SIG-M5 treated with dmso at 0.1 percent for 504 hours (cell line): ENCODE data around the gene HLA-DQB2.
"Not testable (repeated sequence)": the region's sequence is repeated elsewhere in the genome, so short reads cannot be mapped to it uniquely, and the experiment has no call there.

ENCODE experiments used
- DNase-seq: peaks from one replicate; lab custom pipeline; 2025; ENCODE audit not compliant: unreplicated experiment; lab: John Stamatoyannopoulos, UW

Gene HLA-DQB2

GRCh38 chr6:32745649-32746048 is 17.7 kb downstream of the HLA-DQB2 start:
- not testable (repeated sequence) for DNase-seq

- DNase-seq = no peak
Observed at GRCh38 chr6:32744776-32745175, 18.6 kb downstream of the HLA-DQB2 start.

DNA sequence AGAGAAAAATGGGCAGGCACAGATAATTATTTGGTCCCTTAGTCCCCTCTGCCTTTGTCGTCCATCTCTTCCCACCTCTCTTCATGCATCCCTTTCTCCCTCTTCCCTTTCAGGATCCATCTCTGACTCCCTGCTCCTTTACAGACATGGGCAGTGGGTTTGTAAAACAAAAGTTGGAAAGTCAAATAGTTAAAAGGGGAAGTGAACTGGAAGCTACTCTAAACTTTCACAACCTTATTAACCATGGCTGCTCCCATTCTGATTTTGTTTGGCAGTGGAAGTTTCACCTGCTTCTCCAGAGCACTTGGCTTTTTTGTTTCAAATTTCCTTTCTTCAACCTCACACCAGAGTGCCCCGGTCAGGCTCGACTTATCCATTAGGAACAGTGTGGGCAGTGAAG is 21.0 kb downstream of the HLA-DQB2 start:
- DNase-seq = no peak

DNA sequence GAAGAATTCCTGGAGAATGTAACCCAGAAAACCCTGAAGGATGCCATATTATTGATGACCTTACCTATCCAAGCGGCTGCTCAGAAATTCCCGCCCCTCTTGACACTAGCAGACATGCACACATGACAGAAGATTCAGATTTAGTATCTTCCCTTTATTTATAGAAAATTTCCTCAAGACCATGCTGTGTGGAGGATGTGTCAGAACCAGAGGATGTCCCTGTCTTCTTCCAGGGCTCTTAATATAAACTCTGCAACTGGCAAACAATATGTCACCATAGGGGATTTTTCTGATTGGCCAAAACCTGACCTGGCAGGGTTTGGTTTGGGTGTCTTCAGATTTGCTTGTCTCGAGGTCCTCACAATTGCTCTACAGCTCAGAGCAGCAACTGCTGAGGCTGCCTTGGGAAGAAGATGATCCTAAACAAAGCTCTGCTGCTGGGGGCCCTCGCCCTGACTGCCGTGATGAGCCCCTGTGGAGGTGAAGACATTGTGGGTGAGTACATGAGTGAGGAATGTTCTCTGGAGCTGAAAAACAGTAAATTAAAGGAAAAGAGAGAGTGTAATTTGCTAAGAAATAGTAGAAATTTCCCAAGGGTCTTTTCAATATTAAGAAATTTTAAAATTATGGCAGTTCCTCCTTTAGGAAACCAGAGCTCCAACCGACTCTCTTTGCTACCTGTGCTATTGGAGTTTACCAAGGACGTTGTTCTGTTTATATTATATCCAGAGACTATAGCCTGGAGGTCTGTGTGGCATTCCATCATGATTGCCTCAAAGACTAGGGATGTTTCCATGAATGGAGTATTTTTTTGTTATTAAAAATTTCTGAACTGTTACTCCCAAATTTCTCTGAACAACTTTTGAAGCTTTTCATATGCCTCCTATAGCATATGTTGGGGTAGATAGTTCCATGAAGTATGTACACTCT is 22.0 kb downstream of the HLA-DQB2 start, which contains the start of gene HLA-DQA2:
Gene HLA-DQA2 (plus strand): TSS at position 361 of the 930 bp plus-strand sequence. CDS start 53 bp downstream, at position 414.
- no peak for DNase-seq

- no peak for DNase-seq
Observed at GRCh38 chr6:32738126-32738525, 25.2 kb downstream of the HLA-DQB2 start.

GRCh38 chr6:32718879-32719278 is 44.5 kb downstream of the HLA-DQB2 start:
- DNase-seq = no peak

GRCh38 chr6:32716396-32716795 is 46.9 kb downstream of the HLA-DQB2 start:
- DNase-seq = no peak

- no peak for DNase-seq
Observed at GRCh38 chr6:32713241-32713640, 50.1 kb downstream of the HLA-DQB2 start.

DNA sequence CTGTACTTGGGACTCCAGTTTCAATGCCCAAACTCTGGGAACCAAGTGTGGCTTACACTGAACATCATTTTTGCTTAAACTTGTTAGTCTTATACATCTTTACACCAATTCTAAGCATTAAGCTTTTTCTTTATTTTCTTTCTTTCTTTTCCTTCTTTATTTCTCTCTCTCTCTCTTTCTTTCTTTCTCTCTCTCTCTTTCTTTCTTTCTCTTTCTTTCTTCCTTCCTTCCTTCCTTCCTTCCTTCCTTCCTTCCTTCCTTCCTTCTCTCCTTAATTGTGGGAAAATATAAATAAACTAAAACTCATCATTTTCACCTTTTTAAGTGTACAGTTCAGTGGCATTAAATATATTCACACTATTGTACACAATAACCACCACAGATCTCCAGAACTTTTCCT is 53.7 kb downstream of the HLA-DQB2 start:
- no peak for DNase-seq
